Progenitor cell of endocrine pancreas (in vitro differentiated cells): ENCODE measurements around the gene ATXN10. TPM values are rescaled to one million over a fixed set of nuclear protein-coding genes. Genes with fewer than 3 reads are reported as not detected.

Experiments used
- DNase-seq: peaks from one replicate; pipeline ENCODE4 v3.0.0; 2021; ENCODE audit warnings: low spot score; ENCODE audit not compliant: unreplicated experiment
- H3K27ac Mint-ChIP-seq: 2 replicates; pipeline ENCODE4 v1.8.0; 2021; ENCODE audit warnings: mild to moderate bottlenecking, moderate library complexity, mixed read lengths
- H3K27me3 Mint-ChIP-seq: 2 replicates; pipeline ENCODE4 v1.8.0; 2021; ENCODE audit warnings: mixed read lengths
- H3K36me3 Mint-ChIP-seq: 2 replicates; pipeline ENCODE4 v1.8.0; 2022; ENCODE audit warnings: mixed read lengths; ENCODE audit not compliant: insufficient read depth
- H3K4me1 Mint-ChIP-seq: 2 replicates; pipeline ENCODE4 v1.8.0; 2021; ENCODE audit warnings: low read depth, mixed read lengths
- H3K4me3 Mint-ChIP-seq: 2 replicates; pipeline ENCODE4 v1.8.0; 2021; ENCODE audit warnings: low read depth, mild to moderate bottlenecking, moderate library complexity, mixed read lengths
- H3K9me3 Mint-ChIP-seq: 2 replicates; pipeline ENCODE4 v1.8.0; 2021; ENCODE audit warnings: low read depth, mixed read lengths
- CTCF ChIP-seq: fragments of 200-600 bp; sonication (generic); IDR thresholded peaks from one replicate; pipeline ENCODE4 v1.5.0; 2021; ENCODE audit warnings: antibody characterized with exemption, mild to moderate bottlenecking; ENCODE audit not compliant: unreplicated experiment
- total RNA-seq: library from RNA; stranded (reverse); gene quantifications from 2 replicates; pipeline ENCODE4 v1.2.1, GENCODE V29; 2021

Gene ATXN10
- total RNA-seq, 1 donor from 2014 or later: 177 TPM

GRCh38 chr22:45688600-45689080 is 17.0 kb downstream of the ATXN10 start:
- no peaks in the 10 kb centered on the region for H3K27me3 Mint-ChIP-seq
- no peak overlapping the region for H3K4me3 Mint-ChIP-seq
- H3K4me1 Mint-ChIP-seq: peaks cover 22% of the 10 kb centered on the region
- H3K9me3 Mint-ChIP-seq: no peaks in the 10 kb centered on the region
- no peak for DNase-seq
- H3K36me3 Mint-ChIP-seq: peaks cover 11% of the 10 kb centered on the region
- no peak for TF ChIP-seq CTCF
- H3K27ac Mint-ChIP-seq: no peak overlapping the region

DNA sequence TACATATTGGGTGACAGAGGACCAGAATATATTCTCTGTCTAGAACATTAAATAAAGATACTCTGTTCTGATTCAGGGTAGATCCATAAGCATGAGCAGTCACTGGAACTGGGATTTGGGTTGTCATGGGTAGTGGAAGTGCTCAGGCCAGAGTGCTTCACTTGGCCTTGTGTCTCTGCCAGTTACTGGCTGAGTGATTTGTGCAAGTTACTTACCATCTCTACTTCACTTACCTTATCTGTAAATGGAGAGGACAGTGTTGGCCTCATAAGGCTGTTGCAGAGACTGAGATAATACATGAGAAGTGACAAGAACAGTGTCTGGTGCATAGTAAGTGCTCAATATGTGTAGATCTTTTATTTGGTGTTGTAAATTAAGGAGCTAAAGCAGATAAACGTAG is 17.6 kb downstream of the ATXN10 start:
- no peak for DNase-seq
- Mint-ChIP-seq H3K4me3 (no peak overlapping the region), H3K36me3 (peaks cover 16% of the 10 kb centered on the region), H3K4me1 (peaks cover 22% of the 10 kb centered on the region), H3K27me3 (no peaks in the 10 kb centered on the region), H3K9me3 (no peaks in the 10 kb centered on the region), H3K27ac (no peak overlapping the region)
- no peak for TF ChIP-seq CTCF

DNA sequence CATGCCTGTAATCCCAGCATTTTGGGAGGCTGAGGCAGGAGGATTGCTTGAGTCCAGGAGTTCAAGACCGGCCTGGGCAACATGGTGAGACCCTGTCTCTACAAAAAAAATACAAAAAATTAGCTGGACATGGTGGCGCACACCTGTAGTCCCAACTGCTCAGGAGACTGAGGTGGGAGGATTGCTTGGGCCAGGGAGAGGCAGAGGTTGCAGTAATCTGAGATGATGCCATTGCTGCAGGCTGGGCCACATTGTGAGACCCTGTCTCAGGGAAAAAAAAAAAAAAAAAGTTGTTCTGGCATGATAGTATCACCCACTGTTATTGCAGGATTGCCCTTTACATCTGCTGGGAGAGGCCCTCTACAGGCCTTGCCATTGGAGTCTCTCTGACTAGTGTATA is 18.4 kb downstream of the ATXN10 start:
- H3K27ac Mint-ChIP-seq: no peak overlapping the region

GRCh38 chr22:45692549-45692948 is 20.9 kb downstream of the ATXN10 start:
- no peaks in the 10 kb centered on the region for H3K9me3 Mint-ChIP-seq
- peaks cover 16% of the 10 kb centered on the region for H3K4me1 Mint-ChIP-seq
- no peak for DNase-seq
- TF ChIP-seq CTCF: no peak
- peaks cover 23% of the 10 kb centered on the region for H3K36me3 Mint-ChIP-seq
- H3K27ac Mint-ChIP-seq: peak overlapping the region; percentile 13
- H3K4me3 Mint-ChIP-seq: no peak overlapping the region
- no peaks in the 10 kb centered on the region for H3K27me3 Mint-ChIP-seq

More for the DNA sequence above, 18.4 kb downstream of the ATXN10 start:
- Mint-ChIP-seq H3K9me3 (no peaks in the 10 kb centered on the region), H3K4me3 (no peak overlapping the region), H3K4me1 (peaks cover 22% of the 10 kb centered on the region), H3K36me3 (peaks cover 16% of the 10 kb centered on the region), H3K27me3 (no peaks in the 10 kb centered on the region)
- no peak for DNase-seq
- TF ChIP-seq CTCF: no peak

GRCh38 chr22:45693835-45694234 is 22.2 kb downstream of the ATXN10 start:
- DNase-seq: no peak
- Mint-ChIP-seq H3K4me3 (no peak overlapping the region), H3K27ac (no peak overlapping the region), H3K9me3 (no peaks in the 10 kb centered on the region), H3K4me1 (peaks cover 9% of the 10 kb centered on the region), H3K36me3 (peaks cover 27% of the 10 kb centered on the region), H3K27me3 (no peaks in the 10 kb centered on the region)
- TF ChIP-seq CTCF: no peak
